H9 (cell line): ENCODE measurements around the gene TSEN15. TPM values are rescaled to one million over a fixed set of nuclear protein-coding genes. Genes with fewer than 3 reads are reported as not detected.

ENCODE experiments used
- DNase-seq: peaks from one replicate; pipeline ENCODE4 v3.0.0-alpha.2; 2017
- H2AFZ ChIP-seq: one replicate; pipeline ENCODE4 v1.6.1; 2013; ENCODE audit warnings: mild to moderate bottlenecking, low read length, control low read depth, moderate library complexity
- H2AK5ac ChIP-seq: 2 replicates; pipeline ENCODE4 v1.6.1; 2013; ENCODE audit warnings: low read length, control low read depth, mixed read lengths; ENCODE audit not compliant: insufficient read length
- H2BK120ac ChIP-seq: one replicate; pipeline ENCODE4 v1.6.1; 2013; ENCODE audit warnings: low read depth, mild to moderate bottlenecking, low read length, control low read depth, inconsistent platforms; ENCODE audit not compliant: poor library complexity, severe bottlenecking
- H2BK12ac ChIP-seq: 2 replicates; pipeline ENCODE4 v1.6.1; 2013; ENCODE audit warnings: low read length, control low read depth, mixed read lengths, low read depth; ENCODE audit not compliant: insufficient read length
- H2BK15ac ChIP-seq: 2 replicates; pipeline ENCODE4 v1.6.1; 2013; ENCODE audit warnings: low read depth, low read length, control low read depth
- H2BK20ac ChIP-seq: one replicate; pipeline ENCODE4 v1.6.1; 2013; ENCODE audit warnings: low read depth, mild to moderate bottlenecking, low read length, control low read depth, inconsistent platforms; ENCODE audit not compliant: poor library complexity, severe bottlenecking
- H2BK5ac ChIP-seq: 2 replicates; pipeline ENCODE4 v1.6.1; 2013; ENCODE audit warnings: low read length, control low read depth, mixed read lengths; ENCODE audit not compliant: insufficient read length
- H3K14ac ChIP-seq: 2 replicates; pipeline ENCODE4 v1.6.1; 2013; ENCODE audit warnings: low read length, control low read depth; ENCODE audit not compliant: insufficient read depth
- H3K18ac ChIP-seq: 2 replicates; pipeline ENCODE4 v1.6.1; 2013; ENCODE audit warnings: low read depth, mild to moderate bottlenecking, mixed read lengths, low read length, control low read depth; ENCODE audit not compliant: insufficient read length
- H3K23ac ChIP-seq: 2 replicates; pipeline ENCODE4 v1.6.1; 2013; ENCODE audit warnings: low read length, control low read depth, mixed read lengths, low read depth; ENCODE audit not compliant: insufficient read length
- H3K23me2 ChIP-seq: 2 replicates; pipeline ENCODE4 v1.6.1; 2013; ENCODE audit warnings: low read depth, mild to moderate bottlenecking, mixed read lengths, low read length, control low read depth; ENCODE audit not compliant: insufficient read length, poor library complexity, severe bottlenecking
- H3K27ac ChIP-seq: 2 replicates; pipeline ENCODE4 v1.5.1; 2013; ENCODE audit warnings: low read length, control low read depth, mixed read lengths, low read depth; ENCODE audit not compliant: insufficient read length
- H3K27me3 ChIP-seq: 2 replicates; pipeline ENCODE4 v1.6.1; 2013; ENCODE audit warnings: low read length, control low read depth, inconsistent platforms; ENCODE audit not compliant: insufficient read depth
- H3K4ac ChIP-seq: 2 replicates; pipeline ENCODE4 v1.6.1; 2013; ENCODE audit warnings: low read depth, mild to moderate bottlenecking, control low read depth, inconsistent platforms, low read length, moderate library complexity
- H3K4me1 ChIP-seq: 2 replicates; pipeline ENCODE4 v1.6.1; 2013; ENCODE audit warnings: low read length, control low read depth, inconsistent platforms; ENCODE audit not compliant: insufficient read depth
- H3K4me2 ChIP-seq: 2 replicates; pipeline ENCODE4 v1.6.1; 2013; ENCODE audit warnings: low read length, control low read depth, mixed read lengths; ENCODE audit not compliant: insufficient read length, insufficient read depth
- H3K56ac ChIP-seq: 2 replicates; pipeline ENCODE4 v1.6.1; 2013; ENCODE audit warnings: low read depth, mild to moderate bottlenecking, mixed read lengths, low read length, control low read depth; ENCODE audit not compliant: insufficient read length
- H3K79me1 ChIP-seq: 2 replicates; pipeline ENCODE4 v1.6.1; 2013; ENCODE audit warnings: low read depth, mild to moderate bottlenecking, moderate library complexity, low read length, control low read depth, inconsistent platforms; ENCODE audit not compliant: insufficient read depth, poor library complexity, severe bottlenecking
- H3K79me2 ChIP-seq: 2 replicates; pipeline ENCODE4 v1.6.1; 2013; ENCODE audit warnings: low read length, control low read depth, inconsistent platforms; ENCODE audit not compliant: insufficient read depth
- H3K9ac ChIP-seq: 2 replicates; pipeline ENCODE4 v1.6.1; 2013; ENCODE audit warnings: low read length, control low read depth, mixed read lengths; ENCODE audit not compliant: insufficient read length; ENCODE audit errors: extremely low read depth
- H3K9me3 ChIP-seq: one replicate; pipeline ENCODE4 v1.6.1; 2013; ENCODE audit warnings: low read depth, low read length, inconsistent platforms; ENCODE audit not compliant: control insufficient read depth
- H3T11ph ChIP-seq: one replicate; pipeline ENCODE4 v1.6.1; 2013; ENCODE audit warnings: mild to moderate bottlenecking, low read length, control low read depth, inconsistent platforms
- H4K20me1 ChIP-seq: one replicate; pipeline ENCODE4 v1.6.1; 2013; ENCODE audit not compliant: control insufficient read depth, insufficient read length, insufficient read depth
- H4K5ac ChIP-seq: 2 replicates; pipeline ENCODE4 v1.6.1; 2013; ENCODE audit warnings: low read depth, mild to moderate bottlenecking, mixed read lengths, low read length, control low read depth; ENCODE audit not compliant: insufficient read length
- H4K8ac ChIP-seq: replicated peaks from 2 replicates; pipeline ENCODE4 v1.6.1; 2013; ENCODE audit warnings: low read length, control low read depth, mixed read lengths, low read depth; ENCODE audit not compliant: insufficient read length
- H4K91ac ChIP-seq: 2 replicates; pipeline ENCODE4 v1.6.1; 2013; ENCODE audit warnings: low read depth, mild to moderate bottlenecking, moderate library complexity, mixed read lengths, low read length, control low read depth; ENCODE audit not compliant: insufficient read length
- H3K27ac Mint-ChIP-seq, 3 experiments: 2 replicates in 2 of 3; 3 replicates in 1 of 3; pipeline ENCODE4 v1.8.0; 2020 to 2021; ENCODE audit warnings: mixed read lengths in 3 of 3, mild to moderate bottlenecking in 1 of 3, moderate library complexity in 1 of 3
- H3K27me3 Mint-ChIP-seq: 2 replicates; pipeline ENCODE4 v1.8.0; 2021; ENCODE audit warnings: low read depth, mild to moderate bottlenecking, moderate library complexity, mixed read lengths
- H3K36me3 Mint-ChIP-seq, 3 experiments: 2 replicates in 2 of 3; 3 replicates in 1 of 3; pipeline ENCODE4 v1.8.0; 2020 to 2021; ENCODE audit warnings: low read depth in 3 of 3, mixed read lengths in 3 of 3; ENCODE audit not compliant: insufficient read depth in 1 of 3
- H3K4me1 Mint-ChIP-seq, 2 experiments: 2 replicates each; pipeline ENCODE4 v1.8.0; 2020; ENCODE audit warnings: mixed read lengths in 2 of 2
- H3K4me3 Mint-ChIP-seq, 2 experiments: 2 replicates in 1 of 2; 3 replicates in 1 of 2; pipeline ENCODE4 v1.8.0; 2020 to 2021; ENCODE audit warnings: mild to moderate bottlenecking in 2 of 2, mixed read lengths in 2 of 2, moderate library complexity in 1 of 2
- H3K9me3 Mint-ChIP-seq, 2 experiments: 2 replicates in 1 of 2; 3 replicates in 1 of 2; pipeline ENCODE4 v1.8.0; 2020; ENCODE audit warnings: mild to moderate bottlenecking in 2 of 2, mixed read lengths in 2 of 2, moderate library complexity in 1 of 2
- WGBS: extraction: QIAGEN DNeasy Blood & Tissue Kit; methylation state at CpG from one replicate; pipeline ENCODE4 v1.1.7; 2013; ENCODE audit warnings: missing lambda C conversion rate, low lambda C conversion rate, mixed read lengths; ENCODE audit not compliant: insufficient read length; ENCODE audit errors: extremely low coverage; 5-methylcytosine and 5-hydroxymethylcytosine counted together
- total RNA-seq: library from RNA; stranded (reverse); gene quantifications from 2 replicates; pipeline ENCODE4 v1.2.1, GENCODE V29; 2021
- TF ChIP-seq, protein P1 (sequence below): fragments of 200-600 bp; sonication (generic); conservative IDR thresholded peaks from 3 replicates; pipeline ENCODE4 v1.8.0; 2021; ENCODE audit warnings: antibody characterized with exemption, mild to moderate bottlenecking

TSEN15 gene
- total RNA-seq, 1 experiment from 2014 or later: 21.9 TPM

GRCh38 chr1:184049291-184049690, 2.2 kb upstream of the TSEN15 start:
- H3K4me1 ChIP-seq: peaks cover 3% of the 10 kb centered on the region; the same call in 1 of the 2 replicates
- H3K4me2 ChIP-seq: no peak overlapping the region
- H3K9ac ChIP-seq: no peak overlapping the region

More at GRCh38 chr1:184049291-184049690, 2.2 kb upstream of the TSEN15 start:
- Mint-ChIP-seq H3K27ac (no peak overlapping the region), H3K27me3 (peaks cover 3% of the 10 kb centered on the region), H3K36me3 (peaks cover 1 to 10% (median 1%) of the 10 kb centered on the region in 3 experiments), H3K9me3 (no peaks in the 10 kb centered on the region; a peak in 2 of 5 replicates), H3K4me1 (peaks cover 44 to 57% of the 10 kb centered on the region in 2 experiments), H3K4me3 (no peak overlapping the region)
- Histone ChIP-seq H3K18ac (no peak overlapping the region), H2BK12ac (no peak overlapping the region), H3K79me2 (no peaks in the 10 kb centered on the region), H2BK5ac (no peak overlapping the region), H3K9me3 (no peaks in the 10 kb centered on the region), H2BK20ac (no peak overlapping the region), H3K23ac (no peak overlapping the region), H2AK5ac (no peak overlapping the region), H4K20me1 (no peaks in the 10 kb centered on the region), H3K56ac (no peak overlapping the region), H2AFZ (no peak overlapping the region), H3T11ph (no peak overlapping the region), H3K27ac (no peak overlapping the region), H3K14ac (no peak overlapping the region), H3K27me3 (no peaks in the 10 kb centered on the region), H3K23me2 (peaks cover 4% of the 10 kb centered on the region), H2BK15ac (no peak overlapping the region), H3K79me1 (no peaks in the 10 kb centered on the region), H3K4ac (no peak overlapping the region), H2BK120ac (no peak overlapping the region), H4K8ac (no peak overlapping the region), H4K91ac (no peak overlapping the region), H4K5ac (no peak overlapping the region)
- DNase-seq: no peak
- TF ChIP-seq, protein P1, sequence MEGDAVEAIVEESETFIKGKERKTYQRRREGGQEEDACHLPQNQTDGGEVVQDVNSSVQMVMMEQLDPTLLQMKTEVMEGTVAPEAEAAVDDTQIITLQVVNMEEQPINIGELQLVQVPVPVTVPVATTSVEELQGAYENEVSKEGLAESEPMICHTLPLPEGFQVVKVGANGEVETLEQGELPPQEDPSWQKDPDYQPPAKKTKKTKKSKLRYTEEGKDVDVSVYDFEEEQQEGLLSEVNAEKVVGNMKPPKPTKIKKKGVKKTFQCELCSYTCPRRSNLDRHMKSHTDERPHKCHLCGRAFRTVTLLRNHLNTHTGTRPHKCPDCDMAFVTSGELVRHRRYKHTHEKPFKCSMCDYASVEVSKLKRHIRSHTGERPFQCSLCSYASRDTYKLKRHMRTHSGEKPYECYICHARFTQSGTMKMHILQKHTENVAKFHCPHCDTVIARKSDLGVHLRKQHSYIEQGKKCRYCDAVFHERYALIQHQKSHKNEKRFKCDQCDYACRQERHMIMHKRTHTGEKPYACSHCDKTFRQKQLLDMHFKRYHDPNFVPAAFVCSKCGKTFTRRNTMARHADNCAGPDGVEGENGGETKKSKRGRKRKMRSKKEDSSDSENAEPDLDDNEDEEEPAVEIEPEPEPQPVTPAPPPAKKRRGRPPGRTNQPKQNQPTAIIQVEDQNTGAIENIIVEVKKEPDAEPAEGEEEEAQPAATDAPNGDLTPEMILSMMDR: no peak
- no CpG with 5 or more reads among the region's 2 CpGs for WGBS
